Measurements from ENCODE around the gene RNU1-4.
A peak's percentile ranks its signal among the peaks of the same experiment; 100 is the strongest.
"Not testable (repeated sequence)": the region's sequence is repeated elsewhere in the genome, so short reads cannot be mapped to it uniquely, and the experiment has no call there.

RNU1-4 gene

GRCh38 chr1:16732254-16732896 is 7.9 kb upstream of the RNU1-4 start:
- DNase-seq: not testable (repeated sequence)

GRCh38 chr1:16741230-16741629 is 914 bp downstream of the RNU1-4 start:
- not testable (repeated sequence) for DNase-seq

GRCh38 chr1:16747660-16748059 is 7.3 kb downstream of the RNU1-4 start:
- DNase-seq: not testable (repeated sequence)

GRCh38 chr1:16748710-16749109 is 8.4 kb downstream of the RNU1-4 start:
- DNase-seq: not testable (repeated sequence)

GRCh38 chr1:16749910-16750888 is 9.9 kb downstream of the RNU1-4 start:
- not testable (repeated sequence) for DNase-seq

- not testable (repeated sequence) for DNase-seq
These were observed 12.5 kb downstream of the RNU1-4 start for GRCh38 chr1:16752770-16753169.

- not testable (repeated sequence) for DNase-seq
These were observed 15.1 kb downstream of the RNU1-4 start for GRCh38 chr1:16755385-16755784.

- not testable (repeated sequence) for DNase-seq
These were observed 15.6 kb downstream of the RNU1-4 start for GRCh38 chr1:16755932-16756331.

- not testable (repeated sequence) for DNase-seq
These were observed 17.3 kb downstream of the RNU1-4 start for GRCh38 chr1:16757574-16757973.

GRCh38 chr1:16758060-16758459 is 17.7 kb downstream of the RNU1-4 start:
- DNase-seq: not testable (repeated sequence)

- DNase-seq: not testable (repeated sequence)
These were observed 18.8 kb downstream of the RNU1-4 start for GRCh38 chr1:16759041-16759493.

- DNase-seq: not testable (repeated sequence)
These were observed 19.5 kb downstream of the RNU1-4 start for GRCh38 chr1:16759650-16760455.

GRCh38 chr1:16760456-16760765 is 20.1 kb downstream of the RNU1-4 start:
- DNase-seq: not testable (repeated sequence)

- DNase-seq: not testable (repeated sequence)
These were observed 20.5 kb downstream of the RNU1-4 start for GRCh38 chr1:16760801-16761200.

- DNase-seq: not testable (repeated sequence)
These were observed 24.0 kb downstream of the RNU1-4 start for GRCh38 chr1:16764248-16764819.

- peak; percentile 50 to 64 for DNase-seq
These were observed 24.7 kb downstream of the RNU1-4 start for GRCh38 chr1:16764820-16765655.

GRCh38 chr1:16765731-16766605 is 25.7 kb downstream of the RNU1-4 start:
- not testable (repeated sequence) for DNase-seq

GRCh38 chr1:16766689-16767256 is 26.5 kb downstream of the RNU1-4 start:
- DNase-seq: not testable (repeated sequence)

- DNase-seq: not testable (repeated sequence)
These were observed 29.9 kb downstream of the RNU1-4 start for GRCh38 chr1:16770139-16770759.
